HTR-8/SVneo (cell line): ENCODE measurements around the gene RS1.

ENCODE experiments used
- DNase-seq: peaks from one replicate; pipeline ENCODE4 v3.0.0; 2011; ENCODE audit warnings: low spot score, mixed read lengths; ENCODE audit not compliant: insufficient read length
- FAIRE-seq: peaks from 2 replicates; lab custom pipeline; 2011; peaks lifted over from hg19 to GRCh38; lab: Jason Lieb, UNC

RS1 gene

GRCh38 chrX:18674417-18674787 is 2.5 kb upstream of the RS1 start:
- FAIRE-seq (no peak), DNase-seq (no peak)

GRCh38 chrX:18668071-18668835 is 3.7 kb downstream of the RS1 start:
- DNase-seq (no peak), FAIRE-seq (no peak)

- no peak for FAIRE-seq
These were observed 5.3 kb downstream of the RS1 start for GRCh38 chrX:18666614-18667013.

GRCh38 chrX:18664947-18665346 is 7.0 kb downstream of the RS1 start:
- FAIRE-seq: no peak
- DNase-seq: no peak

More at GRCh38 chrX:18666614-18667013, 5.3 kb downstream of the RS1 start:
- DNase-seq: no peak

- DNase-seq: no peak
These were observed 10.6 kb downstream of the RS1 start for GRCh38 chrX:18661273-18661672.

GRCh38 chrX:18654875-18655836 is 16.8 kb downstream of the RS1 start:
- no peak for FAIRE-seq

More at GRCh38 chrX:18661273-18661672, 10.6 kb downstream of the RS1 start:
- FAIRE-seq: no peak

GRCh38 chrX:18652636-18653035 is 19.3 kb downstream of the RS1 start:
- DNase-seq: no peak
- FAIRE-seq: no peak

More at GRCh38 chrX:18654875-18655836, 16.8 kb downstream of the RS1 start:
- no peak for DNase-seq

- FAIRE-seq (no peak), DNase-seq (no peak)
These were observed 21.2 kb downstream of the RS1 start for GRCh38 chrX:18650662-18651061.

GRCh38 chrX:18649498-18649951 is 22.4 kb downstream of the RS1 start:
- DNase-seq (no peak), FAIRE-seq (no peak)

- DNase-seq (no peak), FAIRE-seq (no peak)
These were observed 24.3 kb downstream of the RS1 start for GRCh38 chrX:18647621-18648020.

GRCh38 chrX:18643853-18644252 is 28.1 kb downstream of the RS1 start:
- no peak for FAIRE-seq
- no peak for DNase-seq

GRCh38 chrX:18643243-18643642 is 28.7 kb downstream of the RS1 start:
- FAIRE-seq (no peak), DNase-seq (no peak)

GRCh38 chrX:18640686-18641085 is 31.2 kb downstream of the RS1 start:
- DNase-seq: no peak
- FAIRE-seq: no peak

GRCh38 chrX:18639280-18639679 is 32.6 kb downstream of the RS1 start:
- DNase-seq (no peak), FAIRE-seq (no peak)

GRCh38 chrX:18638398-18638797 is 33.5 kb downstream of the RS1 start:
- DNase-seq: no peak
- no peak for FAIRE-seq

GRCh38 chrX:18630934-18631333 is 41.0 kb downstream of the RS1 start:
- DNase-seq (no peak), FAIRE-seq (no peak)

GRCh38 chrX:18624599-18624998 is 47.3 kb downstream of the RS1 start:
- FAIRE-seq (no peak), DNase-seq (no peak)

- DNase-seq: no peak
- no peak for FAIRE-seq
These were observed 51.6 kb downstream of the RS1 start for GRCh38 chrX:18620349-18620748.

GRCh38 chrX:18619288-18619687 is 52.6 kb downstream of the RS1 start:
- no peak for DNase-seq
- FAIRE-seq: no peak

GRCh38 chrX:18617407-18617750 is 54.5 kb downstream of the RS1 start:
- FAIRE-seq (no peak), DNase-seq (no peak)
